GM18505 (cell line): ENCODE data around the gene FXYD7.
"Not testable (repeated sequence)": the region's sequence is repeated elsewhere in the genome, so short reads cannot be mapped to it uniquely, and the experiment has no call there.

Experiments
- ATAC-seq: cut with Tn5 transposase; IDR thresholded peaks from one replicate; pipeline ENCODE4 v1.9.1; 2021; ENCODE audit not compliant: unreplicated experiment
- POLR2A ChIP-seq: IDR thresholded peaks from 4 replicates; pipeline ENCODE4 v1.6.1; 2011; ENCODE audit warnings: borderline replicate concordance; ENCODE audit not compliant: insufficient read depth, insufficient read length; ENCODE audit errors: extremely low read depth

FXYD7 gene

DNA sequence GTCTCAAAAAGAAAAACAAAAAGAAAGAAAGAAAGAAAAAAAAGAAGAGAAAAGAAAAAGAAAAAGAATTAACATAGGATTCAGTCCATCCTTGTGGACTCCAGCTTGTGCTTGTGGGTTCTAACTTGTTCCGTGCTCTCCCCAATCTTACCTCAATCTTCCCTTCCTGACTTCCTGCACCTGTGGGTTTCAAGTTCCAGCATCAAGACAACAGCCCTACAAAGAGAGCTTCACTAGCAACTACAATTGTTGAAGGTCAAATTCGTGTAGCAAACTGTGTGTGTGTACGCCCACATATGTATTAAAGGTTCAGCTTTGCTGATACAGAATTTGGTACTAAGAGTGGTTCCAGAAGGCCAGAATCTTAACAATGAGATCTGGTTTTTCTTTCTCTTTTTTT, 36.8 kb downstream of the FXYD7 start:
- no peak for ATAC-seq
- TF ChIP-seq POLR2A: no peak

DNA sequence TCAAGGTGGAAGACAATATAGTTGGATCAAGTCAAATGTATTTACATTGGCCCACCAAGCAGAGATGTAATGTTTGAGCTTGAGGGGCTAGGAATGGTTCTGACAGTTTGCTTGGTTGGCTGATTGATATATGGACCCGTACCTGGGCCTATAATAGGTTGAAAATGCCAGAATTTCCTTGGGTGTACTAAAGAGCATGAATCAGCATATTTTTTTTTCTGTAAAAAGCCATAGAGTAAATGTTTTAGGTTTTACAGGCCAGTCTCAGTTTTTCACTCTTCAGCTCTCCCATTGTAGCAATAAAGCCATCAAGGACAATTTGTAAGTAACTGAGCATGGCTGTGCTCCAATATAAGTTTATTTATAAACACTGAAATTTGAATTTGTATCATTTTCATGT, 38.3 kb downstream of the FXYD7 start:
- TF ChIP-seq POLR2A: no peak
- no peak for ATAC-seq

DNA sequence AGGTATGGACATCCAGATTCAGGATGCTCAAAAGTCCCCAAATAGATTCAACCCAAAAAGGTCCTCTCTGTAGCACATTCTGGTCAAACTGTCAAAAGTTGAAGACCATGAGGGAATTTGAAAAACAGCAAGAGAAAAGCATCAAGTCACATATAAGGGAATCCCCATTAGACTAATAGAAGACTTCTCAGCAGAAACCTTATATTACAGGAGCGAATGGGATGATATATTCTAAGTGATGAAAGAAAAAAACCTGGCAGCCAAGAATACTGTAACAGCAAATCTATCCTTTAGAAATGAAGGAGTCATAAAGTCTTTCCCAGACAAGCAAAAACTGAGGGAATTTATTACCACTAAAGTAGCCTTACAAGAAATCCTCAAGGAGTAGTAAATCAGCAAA, 41.2 kb downstream of the FXYD7 start:
- TF ChIP-seq POLR2A: no peak
- no peak for ATAC-seq

- no peak for TF ChIP-seq POLR2A
- ATAC-seq: no peak
Observed at GRCh38 chr19:35184884-35185283, 41.8 kb downstream of the FXYD7 start.

DNA sequence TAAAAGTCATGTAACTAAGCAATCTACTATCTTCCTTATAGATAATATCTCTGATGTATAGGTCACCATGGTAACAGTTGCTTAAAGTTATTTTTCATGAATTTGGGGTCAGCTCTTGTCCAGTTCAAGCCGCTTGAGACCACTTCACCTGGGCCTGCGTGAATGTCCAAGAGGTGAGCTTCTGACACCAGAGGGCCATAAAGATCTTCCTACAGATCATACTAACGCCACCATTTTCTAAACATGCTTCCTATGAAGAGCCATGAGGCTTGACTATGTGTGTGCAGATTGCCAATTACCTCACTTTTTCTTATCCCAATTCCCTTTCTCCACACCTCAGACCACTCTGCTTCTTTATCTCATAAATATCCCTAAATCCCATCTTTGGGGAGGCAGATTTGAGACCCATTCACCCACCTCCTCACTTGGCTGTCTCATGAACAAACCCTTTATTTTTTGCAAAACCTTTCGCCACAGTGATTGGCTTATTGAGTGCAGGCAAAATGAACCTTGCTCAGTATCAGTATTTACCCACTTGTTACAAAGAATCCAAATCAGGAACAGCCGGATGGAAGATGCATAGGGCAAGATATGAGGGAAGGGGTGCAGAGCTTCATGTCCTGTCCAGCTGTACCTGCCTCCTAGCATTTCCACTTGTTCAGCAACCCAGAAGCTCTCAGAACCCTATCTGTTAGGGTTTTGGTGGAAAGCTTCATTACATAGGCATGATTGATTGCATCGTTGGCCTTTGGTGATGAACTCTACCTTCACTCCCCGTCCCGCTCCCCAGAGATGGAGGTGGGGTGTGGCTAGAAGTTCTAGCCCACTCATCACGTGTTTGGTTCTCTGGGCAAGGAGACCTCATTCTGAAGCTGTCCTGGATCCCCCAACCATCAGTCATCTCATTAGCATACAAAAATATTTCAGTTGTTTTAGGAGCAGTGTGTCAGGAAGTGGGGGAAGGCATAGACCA, 51.2 kb downstream of the FXYD7 start:
- ATAC-seq: no peak
- TF ChIP-seq POLR2A: no peak

GRCh38 chr19:35195830-35196229, 52.8 kb downstream of the FXYD7 start:
- no peak for TF ChIP-seq POLR2A
- no peak for ATAC-seq

DNA sequence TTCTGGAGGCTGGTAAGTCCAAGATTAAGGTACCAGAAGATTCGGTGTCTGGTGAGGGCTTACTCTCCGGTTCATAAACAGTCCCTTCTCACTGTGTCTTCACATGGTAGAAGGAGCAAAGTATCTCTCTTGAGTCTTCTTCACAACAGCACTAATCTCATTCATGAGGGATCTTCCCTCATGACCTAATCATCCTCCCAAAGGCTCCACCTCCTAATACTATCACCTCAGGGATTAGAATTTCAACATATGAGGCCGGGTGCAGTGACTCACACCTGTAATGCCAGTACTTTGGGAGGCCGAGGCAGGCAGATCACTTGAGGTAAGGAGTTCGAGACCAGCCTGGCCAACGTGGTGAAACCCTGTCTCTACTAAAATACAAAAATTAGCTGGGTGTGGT, 53.8 kb downstream of the FXYD7 start:
- ATAC-seq: not testable (repeated sequence)

GRCh38 chr19:35199481-35199880, 56.4 kb downstream of the FXYD7 start:
- TF ChIP-seq POLR2A: no peak
- ATAC-seq: no peak

DNA sequence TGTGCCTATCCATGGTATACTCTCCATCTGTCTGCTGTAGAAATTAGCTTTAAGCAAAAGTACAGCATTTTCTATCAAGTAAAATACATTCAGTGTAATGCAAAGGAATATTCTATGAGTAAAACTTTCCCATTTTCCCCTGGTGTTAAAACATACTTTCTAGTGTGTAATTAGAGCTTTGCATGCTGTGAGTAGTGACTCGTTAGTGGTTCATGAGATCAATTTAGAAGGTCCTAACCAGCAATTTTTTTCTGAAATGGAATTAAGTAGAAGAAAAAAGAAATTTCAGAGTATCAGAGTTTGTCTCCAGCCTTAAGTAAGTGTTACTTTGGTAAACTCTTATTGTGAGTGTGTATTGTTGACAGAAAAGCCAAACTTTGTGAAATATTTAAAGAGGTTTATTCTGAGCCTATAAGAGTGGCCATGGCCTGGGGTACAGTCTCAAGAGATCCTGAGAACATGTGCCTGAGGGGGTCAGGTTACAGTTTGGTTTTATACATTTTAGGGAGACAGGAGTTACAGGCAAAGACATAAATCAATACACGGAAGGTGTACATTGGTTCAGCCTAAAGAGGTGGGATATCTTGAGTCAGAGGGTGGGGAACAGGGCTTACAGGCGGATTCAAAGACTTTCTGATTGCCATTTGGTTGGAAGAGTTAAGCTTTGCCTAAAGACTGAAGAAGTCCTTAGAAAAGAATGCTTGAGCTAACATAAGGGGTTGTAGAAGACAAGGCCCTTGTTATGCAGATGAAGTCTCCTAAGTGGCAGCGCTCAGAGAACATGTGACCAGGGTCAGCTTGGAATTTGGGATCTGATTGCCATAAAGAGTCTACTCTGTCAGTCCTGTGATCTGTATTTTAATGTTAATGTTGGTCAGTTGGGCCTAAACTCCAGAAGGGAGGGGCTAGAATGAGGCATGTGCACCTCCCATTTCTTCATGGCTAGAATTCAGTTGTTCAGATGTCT, 60.0 kb downstream of the FXYD7 start:
- TF ChIP-seq POLR2A: no peak
- ATAC-seq: no peak
